ENCODE measurements around the gene HACD1. TPM values are rescaled to one million over a fixed set of nuclear protein-coding genes. Genes with fewer than 3 reads are reported as not detected.
"Not testable (repeated sequence)": the region's sequence is repeated elsewhere in the genome, so short reads cannot be mapped to it uniquely, and the experiment has no call there.

Gene HACD1
- total and polyA plus RNA-seq, 8 donors, result 11.5 to 142 (median 24.7) TPM

DNA sequence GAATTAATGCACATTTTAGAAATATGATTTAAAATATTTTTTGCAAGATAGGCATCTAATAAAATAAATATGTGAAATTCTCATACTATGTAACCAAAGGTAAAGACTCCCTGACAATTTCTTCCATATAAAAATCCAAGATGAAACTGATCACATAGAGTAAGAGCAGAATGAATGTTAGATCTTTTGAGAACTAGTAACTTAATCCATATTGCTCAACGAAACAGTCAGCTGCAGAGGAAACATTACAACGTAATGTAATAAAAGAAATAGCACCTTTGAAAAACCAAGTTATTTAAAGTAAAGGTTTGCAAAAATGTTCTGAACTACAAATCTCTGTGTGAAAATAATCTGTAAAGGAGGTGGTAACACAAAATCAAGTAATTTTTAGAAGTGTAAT lies 28.8 kb downstream of the HACD1 start:
- no peak overlapping the region for H3K4me3 ChIP-seq

DNA sequence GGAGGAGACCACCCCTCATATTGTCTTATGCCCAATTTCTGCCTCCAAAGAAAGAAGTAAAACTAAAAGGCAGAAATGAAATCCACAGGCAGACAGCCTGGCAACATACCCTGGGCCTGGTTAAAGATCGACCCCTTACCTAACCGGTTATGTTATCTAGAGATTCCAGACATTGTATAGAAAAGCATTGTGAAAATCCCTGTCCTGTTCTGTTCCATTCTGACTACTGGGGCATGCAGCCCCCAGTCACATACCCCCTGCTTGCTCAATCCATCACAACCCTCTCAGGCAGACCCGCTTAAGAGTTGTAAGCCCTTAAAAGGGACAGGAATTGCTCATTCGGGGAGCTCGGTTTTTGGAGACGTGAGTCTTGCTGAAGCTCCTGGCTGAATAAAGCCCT lies 29.9 kb downstream of the HACD1 start:
- DNase-seq; H3K27ac ChIP-seq; intact Hi-C loops (cut with DNase I; ENCODE audit: low total_unique reads); H3K9me3 ChIP-seq; H3K36me3 ChIP-seq; H3K27me3 ChIP-seq; H3K4me1 ChIP-seq; H3K4me3 ChIP-seq: not testable (repeated sequence)
- WGBS, 5 donors, result 67 to 74% (median 68%) methylated on average over 6 of the region's 6 CpGs

More for the DNA sequence above, 28.8 kb downstream of the HACD1 start:
- H3K27ac ChIP-seq, result no peak overlapping the region
- H3K27me3 ChIP-seq, result no peaks in the 10 kb centered on the region
- TF ChIP-seq EP300 (IDR thresholded peaks at IDR 0.05) (no peak), POLR2AphosphoS5 (IDR thresholded peaks at IDR 0.05) (no peak), POLR2A (IDR thresholded peaks at IDR 0.05) (no peak)
- TF ChIP-seq, protein P1, sequence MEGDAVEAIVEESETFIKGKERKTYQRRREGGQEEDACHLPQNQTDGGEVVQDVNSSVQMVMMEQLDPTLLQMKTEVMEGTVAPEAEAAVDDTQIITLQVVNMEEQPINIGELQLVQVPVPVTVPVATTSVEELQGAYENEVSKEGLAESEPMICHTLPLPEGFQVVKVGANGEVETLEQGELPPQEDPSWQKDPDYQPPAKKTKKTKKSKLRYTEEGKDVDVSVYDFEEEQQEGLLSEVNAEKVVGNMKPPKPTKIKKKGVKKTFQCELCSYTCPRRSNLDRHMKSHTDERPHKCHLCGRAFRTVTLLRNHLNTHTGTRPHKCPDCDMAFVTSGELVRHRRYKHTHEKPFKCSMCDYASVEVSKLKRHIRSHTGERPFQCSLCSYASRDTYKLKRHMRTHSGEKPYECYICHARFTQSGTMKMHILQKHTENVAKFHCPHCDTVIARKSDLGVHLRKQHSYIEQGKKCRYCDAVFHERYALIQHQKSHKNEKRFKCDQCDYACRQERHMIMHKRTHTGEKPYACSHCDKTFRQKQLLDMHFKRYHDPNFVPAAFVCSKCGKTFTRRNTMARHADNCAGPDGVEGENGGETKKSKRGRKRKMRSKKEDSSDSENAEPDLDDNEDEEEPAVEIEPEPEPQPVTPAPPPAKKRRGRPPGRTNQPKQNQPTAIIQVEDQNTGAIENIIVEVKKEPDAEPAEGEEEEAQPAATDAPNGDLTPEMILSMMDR (IDR thresholded peaks at IDR 0.05), result no peak
- intact Hi-C loops (cut with DNase I; ENCODE audit: low total_unique reads), result no loop called here
- no peak for DNase-seq
- WGBS, 5 donors, result 76 to 89% (median 86%) methylated on average over 2 of the region's 2 CpGs
- peaks cover 0 to 11% (median 1%) of the 10 kb centered on the region in 4 donors for H3K36me3 ChIP-seq
- H3K9me3 ChIP-seq, result no peaks in the 10 kb centered on the region
- no peaks in the 10 kb centered on the region for H3K4me1 ChIP-seq

DNA sequence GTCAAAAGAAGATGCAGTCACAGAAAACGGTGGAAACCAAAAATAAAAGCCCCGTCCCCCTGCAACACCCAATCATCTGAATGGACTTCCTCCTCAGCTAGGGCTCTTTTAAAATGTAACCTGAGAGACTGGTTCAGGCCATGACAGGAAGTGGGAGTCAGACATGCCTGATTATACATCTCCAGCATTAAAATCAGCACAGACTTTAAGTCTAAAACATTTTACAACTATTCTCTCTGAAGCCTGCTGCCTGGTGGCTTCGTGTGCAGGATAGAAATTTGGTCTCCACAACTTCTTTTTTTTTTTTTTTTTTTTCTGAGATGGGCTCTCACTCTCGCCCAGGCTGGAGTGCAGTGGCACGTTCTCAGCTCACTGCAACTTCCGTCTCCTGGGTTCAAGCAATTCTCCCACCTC lies 30.3 kb downstream of the HACD1 start:
- H3K27ac ChIP-seq, result no peak overlapping the region
- no peak for TF ChIP-seq POLR2AphosphoS5 (IDR thresholded peaks at IDR 0.05)
- TF ChIP-seq EP300 (IDR thresholded peaks at IDR 0.05), result no peak
- TF ChIP-seq, protein P1 (IDR thresholded peaks at IDR 0.05), result no peak
- TF ChIP-seq POLR2A (IDR thresholded peaks at IDR 0.05), result no peak
- DNase-seq, result peak in 1 of 2 donors; percentile 5
- intact Hi-C loops (cut with DNase I; ENCODE audit: low total_unique reads), result no loop called here
- no peaks in the 10 kb centered on the region for H3K36me3 ChIP-seq
- no peaks in the 10 kb centered on the region for H3K4me1 ChIP-seq
- no peaks in the 10 kb centered on the region for H3K9me3 ChIP-seq
- H3K27me3 ChIP-seq, result no peaks in the 10 kb centered on the region
- 23 to 48% (median 29%) methylated on average over 6 of the region's 6 CpGs for WGBS, 5 donors
- H3K4me3 ChIP-seq, result no peak overlapping the region

DNA sequence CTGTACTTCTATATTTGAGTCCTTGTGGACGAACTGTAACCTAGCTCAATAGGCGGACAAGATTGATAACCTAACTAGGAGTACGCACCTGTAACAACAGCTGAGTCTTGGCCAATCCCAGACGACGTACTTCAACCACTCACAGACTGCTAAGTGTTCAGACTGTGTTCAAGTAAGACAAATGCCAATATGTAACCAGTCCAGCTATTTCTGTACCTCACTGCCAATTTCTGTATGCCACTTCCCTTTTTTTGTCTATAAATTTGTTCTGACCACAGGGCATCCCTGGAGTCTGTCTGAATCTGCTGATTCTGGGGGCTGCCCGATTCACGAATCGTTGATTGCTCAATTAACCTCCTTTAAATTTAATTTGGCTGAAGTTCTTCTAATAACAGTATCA lies 32.2 kb downstream of the HACD1 start:
- H3K4me3 ChIP-seq, result no peak overlapping the region
- TF ChIP-seq, protein P1 (IDR thresholded peaks at IDR 0.05), result no peak
- TF ChIP-seq EP300 (IDR thresholded peaks at IDR 0.05) (no peak), POLR2AphosphoS5 (IDR thresholded peaks at IDR 0.05) (no peak), POLR2A (IDR thresholded peaks at IDR 0.05) (no peak)
- intact Hi-C loops (cut with DNase I; ENCODE audit: low total_unique reads), result no loop called here
- 48 to 69% (median 57%) methylated on average over 8 of the region's 8 CpGs for WGBS, 5 donors
- no peaks in the 10 kb centered on the region for H3K9me3 ChIP-seq
- H3K4me1 ChIP-seq, result no peaks in the 10 kb centered on the region
- H3K36me3 ChIP-seq, result no peaks in the 10 kb centered on the region
- no peaks in the 10 kb centered on the region for H3K27me3 ChIP-seq
- H3K27ac ChIP-seq, result no peak overlapping the region
- DNase-seq, result no peak

DNA sequence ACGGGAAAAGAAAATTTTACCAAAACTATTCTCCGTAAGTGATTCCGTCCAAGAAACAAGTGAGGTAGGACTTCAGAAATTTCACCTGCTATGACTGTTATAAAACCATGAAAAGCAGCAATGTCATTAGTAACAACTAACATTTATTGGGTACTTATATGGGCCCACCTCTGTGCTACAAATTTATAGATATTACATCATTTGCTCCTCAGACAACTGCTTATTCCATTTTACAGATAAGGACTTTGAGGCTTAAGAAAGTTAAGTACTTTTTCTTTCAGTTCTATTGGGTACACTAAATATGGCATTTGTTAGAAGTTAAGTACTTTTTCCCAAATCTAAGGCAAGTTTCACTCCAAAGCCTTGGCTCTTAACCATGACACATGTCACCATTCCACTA lies 36.3 kb downstream of the HACD1 start:
- WGBS, 5 donors, result 79 to 91% (median 85%) methylated on average over 3 of the region's 3 CpGs

More for the DNA sequence above, 36.3 kb downstream of the HACD1 start:
- Histone ChIP-seq H3K27ac (no peak overlapping the region), H3K9me3 (no peaks in the 10 kb centered on the region), H3K36me3 (no peaks in the 10 kb centered on the region), H3K27me3 (no peaks in the 10 kb centered on the region), H3K4me1 (no peaks in the 10 kb centered on the region), H3K4me3 (no peak overlapping the region)
- DNase-seq, result no peak
- intact Hi-C loops (cut with DNase I; ENCODE audit: low total_unique reads), result no loop called here
- TF ChIP-seq POLR2A (IDR thresholded peaks at IDR 0.05) (no peak), EP300 (IDR thresholded peaks at IDR 0.05) (no peak), POLR2AphosphoS5 (IDR thresholded peaks at IDR 0.05) (no peak)
- TF ChIP-seq, protein P1 (IDR thresholded peaks at IDR 0.05), result no peak
